ENCODE measurements around the gene RAB27A.

Gene RAB27A

DNA sequence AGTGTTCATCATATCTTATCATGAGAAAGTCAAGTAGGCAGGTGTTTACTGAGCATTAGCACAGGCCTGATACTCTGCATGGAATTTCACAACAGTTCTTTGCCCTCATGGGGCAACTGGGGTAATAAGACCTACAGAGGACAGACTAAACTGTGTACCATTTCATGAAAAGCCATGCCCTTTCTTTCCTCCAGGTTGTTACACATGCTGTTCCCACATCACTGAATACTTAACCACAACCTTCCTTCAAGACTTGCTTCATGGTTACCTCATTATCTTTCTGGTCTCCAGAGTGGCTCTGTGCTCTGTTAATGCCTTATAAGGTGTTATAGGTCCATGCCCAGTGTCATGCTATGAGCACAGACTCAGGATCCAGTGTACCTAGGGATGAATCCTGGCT is 64.7 kb downstream of the RAB27A start:
- Histone ChIP-seq H3K9ac (no peak overlapping the region), H3K4me1 (ENCODE audit: low read depth, poor library complexity, severe bottlenecking) (peaks cover 38% of the 10 kb centered on the region), H3K27ac (no peak overlapping the region), H3K4me2 (no peak overlapping the region), H3K79me2 (ENCODE audit: insufficient read depth, low read depth) (no peaks in the 10 kb centered on the region), H3K36me3 (ENCODE audit: insufficient read depth) (no peaks in the 10 kb centered on the region), H3K4me3 (IDR thresholded peaks at IDR 0.05; ENCODE audit: insufficient read depth, low read depth, low read length) (no peak overlapping the region), H4K20me1 (ENCODE audit: insufficient read depth) (no peaks in the 10 kb centered on the region), H3K27me3 (ENCODE audit: insufficient read depth, low read depth) (no peaks in the 10 kb centered on the region), H2AFZ (ENCODE audit: low read depth) (no peak overlapping the region)
- TF ChIP-seq, protein P1, sequence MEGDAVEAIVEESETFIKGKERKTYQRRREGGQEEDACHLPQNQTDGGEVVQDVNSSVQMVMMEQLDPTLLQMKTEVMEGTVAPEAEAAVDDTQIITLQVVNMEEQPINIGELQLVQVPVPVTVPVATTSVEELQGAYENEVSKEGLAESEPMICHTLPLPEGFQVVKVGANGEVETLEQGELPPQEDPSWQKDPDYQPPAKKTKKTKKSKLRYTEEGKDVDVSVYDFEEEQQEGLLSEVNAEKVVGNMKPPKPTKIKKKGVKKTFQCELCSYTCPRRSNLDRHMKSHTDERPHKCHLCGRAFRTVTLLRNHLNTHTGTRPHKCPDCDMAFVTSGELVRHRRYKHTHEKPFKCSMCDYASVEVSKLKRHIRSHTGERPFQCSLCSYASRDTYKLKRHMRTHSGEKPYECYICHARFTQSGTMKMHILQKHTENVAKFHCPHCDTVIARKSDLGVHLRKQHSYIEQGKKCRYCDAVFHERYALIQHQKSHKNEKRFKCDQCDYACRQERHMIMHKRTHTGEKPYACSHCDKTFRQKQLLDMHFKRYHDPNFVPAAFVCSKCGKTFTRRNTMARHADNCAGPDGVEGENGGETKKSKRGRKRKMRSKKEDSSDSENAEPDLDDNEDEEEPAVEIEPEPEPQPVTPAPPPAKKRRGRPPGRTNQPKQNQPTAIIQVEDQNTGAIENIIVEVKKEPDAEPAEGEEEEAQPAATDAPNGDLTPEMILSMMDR (conservative IDR thresholded peaks at IDR 0.05; ENCODE audit: low read depth, low read length), result no peak

DNA sequence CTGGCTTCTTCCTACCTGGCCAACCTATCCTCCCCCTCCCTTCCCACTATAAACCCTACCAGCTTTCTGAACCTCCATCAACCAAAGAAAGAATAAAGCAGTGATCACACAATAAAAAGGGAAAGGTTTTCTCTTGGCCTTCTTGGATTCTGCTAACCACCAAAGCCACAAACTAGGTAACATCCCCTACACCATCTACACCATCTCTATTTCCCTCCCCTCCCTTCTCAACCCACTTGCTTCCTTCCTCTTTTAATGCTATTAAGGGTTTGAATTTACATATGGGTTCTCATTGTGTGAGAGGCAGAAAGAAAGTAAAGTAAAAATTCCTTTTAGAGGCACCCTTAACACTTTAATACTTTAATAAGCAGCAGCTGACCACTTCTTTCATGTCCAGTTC is 67.0 kb downstream of the RAB27A start:
- no peak overlapping the region for H3K4me2 ChIP-seq
- H4K20me1 ChIP-seq (ENCODE audit: insufficient read depth), result no peaks in the 10 kb centered on the region
- H3K9ac ChIP-seq, result no peak overlapping the region
- no peak overlapping the region for H3K4me3 ChIP-seq (IDR thresholded peaks at IDR 0.05; ENCODE audit: insufficient read depth, low read depth, low read length)
- H3K36me3 ChIP-seq (ENCODE audit: insufficient read depth), result no peaks in the 10 kb centered on the region
- no peaks in the 10 kb centered on the region for H3K27me3 ChIP-seq (ENCODE audit: insufficient read depth, low read depth)
- H2AFZ ChIP-seq (ENCODE audit: low read depth), result no peak overlapping the region
- peaks cover 43% of the 10 kb centered on the region for H3K4me1 ChIP-seq (ENCODE audit: low read depth, poor library complexity, severe bottlenecking)
- TF ChIP-seq, protein P1 (conservative IDR thresholded peaks at IDR 0.05; ENCODE audit: low read depth, low read length), result no peak
- H3K27ac ChIP-seq, result no peak overlapping the region
- H3K79me2 ChIP-seq (ENCODE audit: insufficient read depth, low read depth), result no peaks in the 10 kb centered on the region

DNA sequence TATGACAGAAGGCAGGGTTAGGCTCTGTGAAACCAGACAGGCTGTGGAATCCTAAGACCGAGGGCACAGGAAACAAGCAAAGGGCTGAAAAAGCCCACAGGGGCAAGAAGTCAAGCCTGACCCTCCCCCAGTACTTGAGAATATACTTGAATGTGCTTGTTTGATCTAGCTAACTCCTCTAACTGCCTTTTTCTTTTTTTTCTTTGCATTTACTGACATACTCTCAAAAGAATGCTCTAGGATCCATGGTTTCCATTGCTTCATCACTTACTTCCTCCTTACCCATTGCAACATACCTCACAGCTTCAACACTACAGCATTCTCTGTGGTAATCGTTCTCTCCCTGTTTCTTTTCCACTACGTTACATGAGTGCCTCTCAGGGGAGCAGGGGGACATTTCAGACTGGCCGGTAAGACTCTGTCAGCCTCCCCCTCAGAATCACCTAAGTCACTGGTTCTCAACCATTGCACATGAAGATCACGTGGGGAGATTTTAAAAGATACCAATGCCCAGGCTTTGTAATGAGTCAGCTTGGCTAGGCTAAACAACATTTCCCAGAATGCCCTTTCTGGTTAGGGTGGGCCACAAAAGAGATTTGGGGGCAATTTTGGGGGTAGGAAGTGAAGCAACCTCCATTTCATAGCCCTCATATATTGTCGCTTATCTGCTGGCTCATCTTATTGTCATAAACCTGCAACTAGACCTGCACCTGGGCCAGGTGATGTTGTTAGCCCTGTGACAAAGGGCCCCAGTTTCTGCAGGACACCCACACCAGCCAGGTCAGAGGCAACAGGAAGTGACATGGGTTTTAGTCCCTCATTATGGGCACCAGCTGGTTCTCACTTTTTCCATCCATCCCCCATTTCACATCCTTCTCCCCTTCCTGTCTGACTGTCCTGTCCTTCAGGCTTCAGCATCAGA is 68.3 kb downstream of the RAB27A start:
- TF ChIP-seq, protein P1 (conservative IDR thresholded peaks at IDR 0.05; ENCODE audit: low read depth, low read length), result no peak
- H3K27me3 ChIP-seq (ENCODE audit: insufficient read depth, low read depth), result no peaks in the 10 kb centered on the region
- peaks cover 48% of the 10 kb centered on the region for H3K4me1 ChIP-seq (ENCODE audit: low read depth, poor library complexity, severe bottlenecking)
- no peak overlapping the region for H3K4me2 ChIP-seq
- no peak overlapping the region for H3K4me3 ChIP-seq (IDR thresholded peaks at IDR 0.05; ENCODE audit: insufficient read depth, low read depth, low read length)
- H3K36me3 ChIP-seq (ENCODE audit: insufficient read depth), result no peaks in the 10 kb centered on the region
- no peaks in the 10 kb centered on the region for H3K79me2 ChIP-seq (ENCODE audit: insufficient read depth, low read depth)
- H3K9ac ChIP-seq, result no peak overlapping the region
- no peaks in the 10 kb centered on the region for H4K20me1 ChIP-seq (ENCODE audit: insufficient read depth)
- H2AFZ ChIP-seq (ENCODE audit: low read depth), result no peak overlapping the region
- no peak overlapping the region for H3K27ac ChIP-seq

DNA sequence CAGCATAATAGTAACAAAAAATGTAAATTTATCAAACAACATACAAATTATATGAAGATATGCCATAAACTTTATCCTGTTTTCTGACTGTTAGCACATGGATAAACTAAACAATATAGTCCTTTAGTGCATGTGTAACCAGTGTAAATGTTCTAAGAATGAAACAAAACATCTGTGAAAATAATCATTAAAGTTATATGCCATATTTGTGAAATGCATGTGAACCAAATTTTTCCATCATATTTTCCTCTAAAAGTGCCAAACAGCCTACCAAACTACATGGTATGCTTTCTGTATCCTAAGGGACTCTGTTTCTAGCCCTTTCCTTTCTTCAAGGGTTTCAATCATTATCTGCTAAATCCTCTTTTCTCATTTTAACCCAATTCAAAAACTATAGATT is 69.0 kb downstream of the RAB27A start:
- Histone ChIP-seq H3K36me3 (ENCODE audit: insufficient read depth) (no peaks in the 10 kb centered on the region), H3K4me3 (IDR thresholded peaks at IDR 0.05; ENCODE audit: insufficient read depth, low read depth, low read length) (no peak overlapping the region), H3K27ac (no peak overlapping the region), H3K79me2 (ENCODE audit: insufficient read depth, low read depth) (no peaks in the 10 kb centered on the region), H4K20me1 (ENCODE audit: insufficient read depth) (no peaks in the 10 kb centered on the region), H2AFZ (ENCODE audit: low read depth) (no peak overlapping the region), H3K27me3 (ENCODE audit: insufficient read depth, low read depth) (no peaks in the 10 kb centered on the region), H3K9ac (no peak overlapping the region), H3K4me2 (no peak overlapping the region), H3K4me1 (ENCODE audit: low read depth, poor library complexity, severe bottlenecking) (peaks cover 42% of the 10 kb centered on the region)
- TF ChIP-seq, protein P1 (conservative IDR thresholded peaks at IDR 0.05; ENCODE audit: low read depth, low read length), result no peak

Measured in KMS-11 (cell line).